Stomach (tissue), 9 donors: ENCODE data around the gene HUNK. TPM values are rescaled to one million over a fixed set of nuclear protein-coding genes. Genes with fewer than 3 reads are reported as not detected.

Experiments used
- DNase-seq, 2 donors: peaks; one replicate each; pipeline versions ENCODE4 v3.0.0 to v3.0.0-alpha.2; 2013 to 2019
- H3K27ac ChIP-seq, 5 donors: fragments of 200-600 bp in 4 of 5; sonication (generic) in 4 of 5; one replicate each; pipeline ENCODE4 v1.5.1; 2013 to 2019; ENCODE audit warnings: mild to moderate bottlenecking in 1 of 5, moderate library complexity in 1 of 5
- H3K27me3 ChIP-seq, 3 donors: fragments of 200-600 bp; sonication (generic); one replicate each; pipeline ENCODE4 v1.5.1; 2017 to 2019; ENCODE audit warnings: mixed run types in 1 of 3
- H3K36me3 ChIP-seq, 4 donors: fragments of 200-600 bp; sonication (generic); 1 replicate in 3 of 4; 2 replicates in 1 of 4; pipeline ENCODE4 v1.5.1; 2016 to 2019
- H3K4me1 ChIP-seq, 4 donors: fragments of 200-600 bp; sonication (generic); one replicate each; pipeline ENCODE4 v1.5.1; 2016 to 2019
- H3K4me3 ChIP-seq, 4 donors: fragments of 200-600 bp; sonication (generic) in 3 of 4; one replicate each; pipeline ENCODE4 v1.5.1; 2016 to 2019; ENCODE audit warnings: mild to moderate bottlenecking in 1 of 4
- H3K9me3 ChIP-seq, 4 donors: fragments of 200-600 bp; sonication (generic); one replicate each; pipeline ENCODE4 v1.5.1; 2016 to 2019
- EP300 ChIP-seq: sonication (generic); formaldehyde crosslinking; IDR thresholded peaks from one replicate; pipeline ENCODE4 v1.6.1; 2017; ENCODE audit warnings: antibody characterized with exemption
- POLR2A ChIP-seq, 4 donors: fragments of 450-650 bp; IDR thresholded peaks; one replicate each; pipeline ENCODE4 v1.6.1; 2016; ENCODE audit warnings: antibody characterized with exemption in 4 of 4, control low read depth in 2 of 4, mild to moderate bottlenecking in 1 of 4, moderate library complexity in 1 of 4
- POLR2AphosphoS5 ChIP-seq, 3 donors: sonication (generic); formaldehyde crosslinking; IDR thresholded peaks; one replicate each; pipeline ENCODE4 v1.6.1; 2016; ENCODE audit warnings: antibody characterized with exemption in 3 of 3
- WGBS, 5 donors: extraction: QIAGEN DNeasy Blood & Tissue Kit in 3 of 5; methylation state at CpG; one replicate each; pipeline versions ENCODE4 v1.1.5 to v1.1.7; 2013 to 2018; 5-methylcytosine and 5-hydroxymethylcytosine counted together
- intact Hi-C: fragments of 100-400 bp; cut with DNase I; formaldehyde crosslinking; loops from one replicate; pipeline ENCODE4 v1.15.1; 2023; ENCODE audit warnings: low total_unique reads
- polyA plus RNA-seq, 3 donors: library from polyadenylated mRNA; stranded (reverse); fragments of 200-250 nt; gene quantifications; one replicate each; pipeline ENCODE4 v1.2.3, GENCODE V29; 2013
- total RNA-seq, 5 donors: library from RNA; depleted of rRNA; stranded (reverse); fragments of >200 nt; gene quantifications; one replicate each; pipeline versions ENCODE4 v1.1.0 to v1.2.3, GENCODE V29; 2014 to 2016
- TF ChIP-seq, protein P1 (sequence below), 7 experiments: fragments of 450-650 bp in 4 of 7; fragments of 200-600 bp in 3 of 7; sonication (generic) in 3 of 7; IDR thresholded peaks; one replicate each; pipeline ENCODE4 v1.5.1; 2016 to 2019; ENCODE audit warnings: antibody characterized with exemption in 7 of 7, control low read depth in 2 of 7, mild to moderate bottlenecking in 1 of 7
- donor health status: healthy with polysubstance abuse.
- donor health status: Bipolar disorder and iron deficiency.
- donor health status: healthy.

Gene HUNK
- total and polyA plus RNA-seq, 8 donors = 0.13 to 4.1 (median 1.3) TPM; not detected in 2

DNA sequence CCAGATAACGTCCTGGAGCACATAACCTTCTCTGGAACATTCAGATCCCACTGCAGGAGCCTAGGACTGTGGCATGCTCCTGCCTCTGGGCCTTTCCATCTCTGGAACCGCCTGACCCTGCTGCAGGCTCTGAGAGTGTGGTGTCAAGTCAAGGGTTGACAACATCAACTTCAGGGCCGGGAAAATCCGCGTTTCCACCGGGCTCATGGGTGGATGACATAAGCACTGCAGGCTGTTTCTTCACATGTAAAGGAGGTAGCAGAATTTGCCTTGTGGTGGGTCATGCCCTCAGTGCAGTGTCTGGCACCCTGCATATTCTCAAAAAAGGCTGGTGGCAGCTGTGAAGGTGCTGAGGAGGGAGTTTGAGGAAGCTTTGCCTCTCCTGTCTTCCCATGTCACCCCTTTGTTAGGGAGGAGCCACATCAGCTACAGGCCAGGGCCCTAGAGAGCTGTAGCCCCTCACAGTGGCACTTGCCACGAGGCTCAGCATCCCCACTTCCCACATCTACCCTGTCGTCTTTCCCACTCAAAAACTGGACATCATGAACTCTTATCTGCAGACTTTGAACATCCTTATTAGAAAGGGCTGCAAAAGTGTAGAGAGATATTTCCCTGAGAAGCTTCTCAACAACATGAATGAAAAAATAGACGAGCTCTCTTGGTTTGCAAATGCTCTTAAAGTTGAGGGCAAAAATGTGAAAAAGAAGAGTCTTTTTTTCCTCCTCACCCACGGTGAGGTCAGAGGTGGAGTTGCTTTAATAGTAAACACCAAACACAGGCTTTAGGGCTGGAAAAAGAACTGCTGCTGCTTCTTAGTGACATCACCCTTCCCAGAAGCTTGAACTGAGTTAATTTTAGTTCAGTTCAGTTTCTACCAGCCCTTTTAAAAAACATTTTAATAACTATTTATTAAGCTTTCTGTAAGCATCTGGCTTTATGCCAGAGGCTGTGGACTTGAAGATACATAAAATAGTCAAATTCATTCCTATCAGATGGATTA, 121.3 kb downstream of the HUNK start:
- DNase-seq = peak in 1 of 2 donors; percentile 59
- 63 to 80% (median 75%) methylated on average over 10 of the region's 10 CpGs for WGBS, 5 donors
- no peaks in the 10 kb centered on the region for H3K9me3 ChIP-seq
- intact Hi-C loops = no loop called here
- TF ChIP-seq, protein P1, sequence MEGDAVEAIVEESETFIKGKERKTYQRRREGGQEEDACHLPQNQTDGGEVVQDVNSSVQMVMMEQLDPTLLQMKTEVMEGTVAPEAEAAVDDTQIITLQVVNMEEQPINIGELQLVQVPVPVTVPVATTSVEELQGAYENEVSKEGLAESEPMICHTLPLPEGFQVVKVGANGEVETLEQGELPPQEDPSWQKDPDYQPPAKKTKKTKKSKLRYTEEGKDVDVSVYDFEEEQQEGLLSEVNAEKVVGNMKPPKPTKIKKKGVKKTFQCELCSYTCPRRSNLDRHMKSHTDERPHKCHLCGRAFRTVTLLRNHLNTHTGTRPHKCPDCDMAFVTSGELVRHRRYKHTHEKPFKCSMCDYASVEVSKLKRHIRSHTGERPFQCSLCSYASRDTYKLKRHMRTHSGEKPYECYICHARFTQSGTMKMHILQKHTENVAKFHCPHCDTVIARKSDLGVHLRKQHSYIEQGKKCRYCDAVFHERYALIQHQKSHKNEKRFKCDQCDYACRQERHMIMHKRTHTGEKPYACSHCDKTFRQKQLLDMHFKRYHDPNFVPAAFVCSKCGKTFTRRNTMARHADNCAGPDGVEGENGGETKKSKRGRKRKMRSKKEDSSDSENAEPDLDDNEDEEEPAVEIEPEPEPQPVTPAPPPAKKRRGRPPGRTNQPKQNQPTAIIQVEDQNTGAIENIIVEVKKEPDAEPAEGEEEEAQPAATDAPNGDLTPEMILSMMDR (IDR thresholded peaks at IDR 0.05) = no peak
- TF ChIP-seq POLR2AphosphoS5 (IDR thresholded peaks at IDR 0.05) (no peak), EP300 (no peak), POLR2A (IDR thresholded peaks at IDR 0.05) (no peak)
- H3K27ac ChIP-seq = no peak overlapping the region
- H3K36me3 ChIP-seq = peaks cover 0 to 7% (median 3%) of the 10 kb centered on the region in 4 donors
- peaks cover 0 to 5% (median 0%) of the 10 kb centered on the region in 4 donors for H3K4me1 ChIP-seq
- no peaks in the 10 kb centered on the region for H3K27me3 ChIP-seq
- H3K4me3 ChIP-seq = no peak overlapping the region

DNA sequence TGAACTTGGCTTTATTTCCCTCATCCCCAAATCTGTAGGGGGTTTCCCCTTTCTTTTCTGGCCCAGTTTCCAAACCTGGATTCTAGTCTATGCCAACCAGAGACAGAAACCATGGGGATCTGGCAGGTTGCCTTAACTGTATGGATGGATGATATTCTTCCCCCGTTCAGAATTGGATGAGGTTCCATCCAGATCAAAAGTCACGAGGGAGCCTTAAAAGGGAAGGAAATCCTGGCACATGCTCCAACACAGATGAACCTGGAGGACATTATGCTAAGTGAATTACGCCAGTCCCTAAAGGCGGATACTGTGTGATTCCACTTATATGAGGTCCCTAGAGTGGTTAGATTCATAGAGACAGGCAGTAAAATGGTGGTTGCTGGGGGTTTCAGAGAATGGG, 124.4 kb downstream of the HUNK start:
- WGBS, 5 donors = 69 to 87% (median 78%) methylated on average over 4 of the region's 4 CpGs
- Histone ChIP-seq H3K9me3 (no peaks in the 10 kb centered on the region), H3K27ac (no peak overlapping the region), H3K27me3 (no peaks in the 10 kb centered on the region), H3K4me1 (peaks cover 0 to 5% (median 0%) of the 10 kb centered on the region in 4 donors), H3K4me3 (no peak overlapping the region), H3K36me3 (peaks cover 0 to 11% (median 3%) of the 10 kb centered on the region in 4 donors)
- no peak for DNase-seq
- intact Hi-C loops = no loop called here
- TF ChIP-seq, protein P1 (IDR thresholded peaks at IDR 0.05) = no peak
- TF ChIP-seq POLR2AphosphoS5 (IDR thresholded peaks at IDR 0.05) (no peak), POLR2A (IDR thresholded peaks at IDR 0.05) (no peak), EP300 (no peak)

DNA sequence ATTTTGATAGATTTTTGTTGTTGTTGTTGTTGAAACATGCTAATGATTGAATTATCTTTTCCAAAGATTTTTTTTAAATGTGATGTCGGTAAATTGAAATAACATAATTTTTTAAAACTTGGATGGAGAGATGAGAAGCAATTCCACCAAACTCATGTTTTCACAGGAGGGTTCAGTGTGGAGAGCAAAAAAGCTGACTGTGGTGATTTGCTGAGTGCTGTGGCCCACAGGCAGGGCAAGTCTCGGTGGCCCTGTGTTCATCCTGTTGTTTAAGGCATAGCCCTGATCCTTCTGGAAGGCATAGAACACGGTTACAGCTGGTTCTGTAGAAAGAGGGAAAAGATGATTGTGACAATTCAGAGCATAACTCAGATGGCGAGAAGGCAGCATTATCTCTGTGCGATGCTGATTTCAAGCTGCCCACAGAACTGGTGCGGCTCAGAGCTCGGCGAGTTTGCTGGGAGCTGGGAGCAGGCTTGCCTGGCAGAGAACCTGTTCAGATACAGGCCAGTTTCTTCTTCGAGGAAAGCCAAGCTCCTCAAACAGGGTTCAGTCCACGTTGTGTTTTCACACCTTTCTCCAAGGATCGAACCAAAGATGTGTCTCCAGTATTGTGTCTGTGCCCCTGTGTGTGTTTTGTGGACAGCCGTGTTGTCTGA, 127.1 kb downstream of the HUNK start:
- TF ChIP-seq EP300 (no peak), POLR2AphosphoS5 (IDR thresholded peaks at IDR 0.05) (no peak), POLR2A (IDR thresholded peaks at IDR 0.05) (no peak)
- TF ChIP-seq, protein P1 (IDR thresholded peaks at IDR 0.05) = no peak
- H3K27me3 ChIP-seq = no peaks in the 10 kb centered on the region
- no peaks in the 10 kb centered on the region for H3K4me1 ChIP-seq
- DNase-seq = no peak
- H3K9me3 ChIP-seq = no peaks in the 10 kb centered on the region
- intact Hi-C loops = no loop called here
- no peak overlapping the region for H3K27ac ChIP-seq
- no peak overlapping the region for H3K4me3 ChIP-seq
- H3K36me3 ChIP-seq = peaks cover 0 to 11% (median 3%) of the 10 kb centered on the region in 4 donors
- WGBS, 5 donors = 89 to 94% (median 92%) methylated on average over 11 to 12 of the region's 12 CpGs

DNA sequence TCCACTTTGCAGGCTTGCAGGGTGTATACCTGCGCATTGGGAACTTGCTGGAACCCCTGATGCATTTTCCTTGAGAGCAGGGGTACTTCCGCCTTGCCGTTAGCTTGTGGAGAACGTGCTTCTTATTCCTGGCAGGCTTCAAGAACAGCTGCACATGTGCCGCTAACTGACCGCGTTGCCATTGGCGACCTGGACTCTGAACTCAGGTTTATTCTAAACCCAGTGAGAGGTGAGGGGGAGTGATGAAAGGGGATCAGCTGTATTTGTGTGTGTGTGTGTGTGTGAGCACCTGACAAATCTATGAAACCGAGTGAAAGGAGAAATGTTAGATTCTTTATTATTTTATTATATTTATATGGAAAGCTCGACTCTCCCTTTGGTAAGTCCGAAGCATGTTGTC, 128.6 kb downstream of the HUNK start:
- Histone ChIP-seq H3K9me3 (no peaks in the 10 kb centered on the region), H3K27me3 (no peaks in the 10 kb centered on the region), H3K4me3 (no peak overlapping the region), H3K36me3 (peaks cover 0 to 11% (median 3%) of the 10 kb centered on the region in 4 donors), H3K27ac (no peak overlapping the region), H3K4me1 (no peaks in the 10 kb centered on the region)
- TF ChIP-seq, protein P1 (IDR thresholded peaks at IDR 0.05) = no peak
- TF ChIP-seq EP300 = no peak
- no peak for TF ChIP-seq POLR2AphosphoS5 (IDR thresholded peaks at IDR 0.05)
- no peak for TF ChIP-seq POLR2A (IDR thresholded peaks at IDR 0.05)
- peak in 1 of 2 donors; percentile 79 for DNase-seq
- intact Hi-C loops = no loop called here
- 55 to 71% (median 62%) methylated on average over 11 of the region's 11 CpGs for WGBS, 5 donors
